Measurements from ENCODE around the gene LRBA. TPM values are rescaled to one million over a fixed set of nuclear protein-coding genes. Genes with fewer than 3 reads are reported as not detected.

LRBA gene
- total and polyA plus RNA-seq, 2 donors, result 18.4 to 38.6 TPM

- no peak for DNase-seq (ENCODE audit: low read depth in 6 of 9, low spot score in 9 of 9)
- Histone ChIP-seq H3K36me3 (ENCODE audit: control insufficient read depth in 2 of 2, insufficient read depth in 2 of 2, low read length in 1 of 2) (no peaks in the 10 kb centered on the region), H3K27ac (ENCODE audit: low read depth in 1 of 2, low read length in 1 of 2) (no peak overlapping the region), H3K27me3 (ENCODE audit: control insufficient read depth in 2 of 2, insufficient read depth in 1 of 2, low read length in 1 of 2) (no peaks in the 10 kb centered on the region), H3K9me3 (ENCODE audit: control insufficient read depth in 2 of 2, insufficient read depth in 1 of 2, low read length in 1 of 2) (no peaks in the 10 kb centered on the region), H3K4me1 (ENCODE audit: control insufficient read depth in 2 of 2, insufficient read depth in 2 of 2, low read length in 2 of 2) (no peaks in the 10 kb centered on the region), H3K4me3 (ENCODE audit: low read length in 2 of 2) (no peak overlapping the region)
- 91% methylated on average over 3 of the region's 3 CpGs for WGBS
These were observed 523.7 kb downstream of the LRBA start for GRCh38 chr4:150491132-150492049.

GRCh38 chr4:150482581-150482980 lies 532.5 kb downstream of the LRBA start:
- no peak overlapping the region for H3K27ac ChIP-seq (ENCODE audit: low read depth in 1 of 2, low read length in 1 of 2)
- no peak overlapping the region for H3K4me3 ChIP-seq (ENCODE audit: low read length in 2 of 2)
- H3K4me1 ChIP-seq (ENCODE audit: control insufficient read depth in 2 of 2, insufficient read depth in 2 of 2, low read length in 2 of 2), result no peaks in the 10 kb centered on the region
- peaks cover 0 to 4% of the 10 kb centered on the region in 2 donors for H3K36me3 ChIP-seq (ENCODE audit: control insufficient read depth in 2 of 2, insufficient read depth in 2 of 2, low read length in 1 of 2)
- H3K27me3 ChIP-seq (ENCODE audit: control insufficient read depth in 2 of 2, insufficient read depth in 1 of 2, low read length in 1 of 2), result no peaks in the 10 kb centered on the region
- no peak for DNase-seq (ENCODE audit: low read depth in 6 of 9, low spot score in 9 of 9)
- H3K9me3 ChIP-seq (ENCODE audit: control insufficient read depth in 2 of 2, insufficient read depth in 1 of 2, low read length in 1 of 2), result no peaks in the 10 kb centered on the region
- WGBS, result 97% methylated on average over 4 of the region's 4 CpGs

- no peaks in the 10 kb centered on the region for H3K9me3 ChIP-seq (ENCODE audit: control insufficient read depth in 2 of 2, insufficient read depth in 1 of 2, low read length in 1 of 2)
- H3K4me3 ChIP-seq (ENCODE audit: low read length in 2 of 2), result no peak overlapping the region
- DNase-seq (ENCODE audit: low read depth in 6 of 9, low spot score in 9 of 9), result no peak
- H3K27ac ChIP-seq (ENCODE audit: low read depth in 1 of 2, low read length in 1 of 2), result no peak overlapping the region
- H3K36me3 ChIP-seq (ENCODE audit: control insufficient read depth in 2 of 2, insufficient read depth in 2 of 2, low read length in 1 of 2), result peaks cover 0 to 4% of the 10 kb centered on the region in 2 donors
- WGBS, result 97% methylated on average over 3 of the region's 3 CpGs
- no peaks in the 10 kb centered on the region for H3K4me1 ChIP-seq (ENCODE audit: control insufficient read depth in 2 of 2, insufficient read depth in 2 of 2, low read length in 2 of 2)
- H3K27me3 ChIP-seq (ENCODE audit: control insufficient read depth in 2 of 2, insufficient read depth in 1 of 2, low read length in 1 of 2), result no peaks in the 10 kb centered on the region
These were observed 535.4 kb downstream of the LRBA start for GRCh38 chr4:150479657-150480056.

- no peak for DNase-seq (ENCODE audit: low read depth in 6 of 9, low spot score in 9 of 9)
- Histone ChIP-seq H3K27ac (ENCODE audit: low read depth in 1 of 2, low read length in 1 of 2) (no peak overlapping the region), H3K9me3 (ENCODE audit: control insufficient read depth in 2 of 2, insufficient read depth in 1 of 2, low read length in 1 of 2) (no peaks in the 10 kb centered on the region), H3K4me1 (ENCODE audit: control insufficient read depth in 2 of 2, insufficient read depth in 2 of 2, low read length in 2 of 2) (no peaks in the 10 kb centered on the region), H3K4me3 (ENCODE audit: low read length in 2 of 2) (no peak overlapping the region), H3K27me3 (ENCODE audit: control insufficient read depth in 2 of 2, insufficient read depth in 1 of 2, low read length in 1 of 2) (no peaks in the 10 kb centered on the region), H3K36me3 (ENCODE audit: control insufficient read depth in 2 of 2, insufficient read depth in 2 of 2, low read length in 1 of 2) (peaks cover 0 to 4% of the 10 kb centered on the region in 2 donors)
- 100% methylated on average over 1 of the region's 1 CpG for WGBS
These were observed 537.2 kb downstream of the LRBA start for GRCh38 chr4:150477869-150478268.

GRCh38 chr4:150476776-150477175 lies 538.3 kb downstream of the LRBA start:
- no peaks in the 10 kb centered on the region for H3K27me3 ChIP-seq (ENCODE audit: control insufficient read depth in 2 of 2, insufficient read depth in 1 of 2, low read length in 1 of 2)
- H3K4me3 ChIP-seq (ENCODE audit: low read length in 2 of 2), result no peak overlapping the region
- H3K9me3 ChIP-seq (ENCODE audit: control insufficient read depth in 2 of 2, insufficient read depth in 1 of 2, low read length in 1 of 2), result no peaks in the 10 kb centered on the region
- no peak for DNase-seq (ENCODE audit: low read depth in 6 of 9, low spot score in 9 of 9)
- peaks cover 0 to 4% of the 10 kb centered on the region in 2 donors for H3K36me3 ChIP-seq (ENCODE audit: control insufficient read depth in 2 of 2, insufficient read depth in 2 of 2, low read length in 1 of 2)
- no peaks in the 10 kb centered on the region for H3K4me1 ChIP-seq (ENCODE audit: control insufficient read depth in 2 of 2, insufficient read depth in 2 of 2, low read length in 2 of 2)
- H3K27ac ChIP-seq (ENCODE audit: low read depth in 1 of 2, low read length in 1 of 2), result no peak overlapping the region
- 98% methylated on average over 2 of the region's 2 CpGs for WGBS

GRCh38 chr4:150475763-150476162 lies 539.3 kb downstream of the LRBA start:
- Histone ChIP-seq H3K27ac (ENCODE audit: low read depth in 1 of 2, low read length in 1 of 2) (no peak overlapping the region), H3K9me3 (ENCODE audit: control insufficient read depth in 2 of 2, insufficient read depth in 1 of 2, low read length in 1 of 2) (no peaks in the 10 kb centered on the region), H3K27me3 (ENCODE audit: control insufficient read depth in 2 of 2, insufficient read depth in 1 of 2, low read length in 1 of 2) (no peaks in the 10 kb centered on the region), H3K36me3 (ENCODE audit: control insufficient read depth in 2 of 2, insufficient read depth in 2 of 2, low read length in 1 of 2) (no peaks in the 10 kb centered on the region), H3K4me3 (ENCODE audit: low read length in 2 of 2) (no peak overlapping the region), H3K4me1 (ENCODE audit: control insufficient read depth in 2 of 2, insufficient read depth in 2 of 2, low read length in 2 of 2) (no peaks in the 10 kb centered on the region)
- no peak for DNase-seq (ENCODE audit: low read depth in 6 of 9, low spot score in 9 of 9)
- WGBS, result 100% methylated on average over 1 of the region's 1 CpG

- Histone ChIP-seq H3K27me3 (ENCODE audit: control insufficient read depth in 2 of 2, insufficient read depth in 1 of 2, low read length in 1 of 2) (no peaks in the 10 kb centered on the region), H3K36me3 (ENCODE audit: control insufficient read depth in 2 of 2, insufficient read depth in 2 of 2, low read length in 1 of 2) (no peaks in the 10 kb centered on the region), H3K4me1 (ENCODE audit: control insufficient read depth in 2 of 2, insufficient read depth in 2 of 2, low read length in 2 of 2) (no peaks in the 10 kb centered on the region), H3K4me3 (ENCODE audit: low read length in 2 of 2) (no peak overlapping the region), H3K27ac (ENCODE audit: low read depth in 1 of 2, low read length in 1 of 2) (no peak overlapping the region), H3K9me3 (ENCODE audit: control insufficient read depth in 2 of 2, insufficient read depth in 1 of 2, low read length in 1 of 2) (no peaks in the 10 kb centered on the region)
- DNase-seq (ENCODE audit: low read depth in 6 of 9, low spot score in 9 of 9), result no peak
- 94% methylated on average over 2 of the region's 2 CpGs for WGBS
These were observed 550.6 kb downstream of the LRBA start for GRCh38 chr4:150464523-150464922.

- Histone ChIP-seq H3K4me3 (ENCODE audit: low read length in 2 of 2) (no peak overlapping the region), H3K36me3 (ENCODE audit: control insufficient read depth in 2 of 2, insufficient read depth in 2 of 2, low read length in 1 of 2) (no peaks in the 10 kb centered on the region), H3K4me1 (ENCODE audit: control insufficient read depth in 2 of 2, insufficient read depth in 2 of 2, low read length in 2 of 2) (no peaks in the 10 kb centered on the region), H3K27me3 (ENCODE audit: control insufficient read depth in 2 of 2, insufficient read depth in 1 of 2, low read length in 1 of 2) (no peaks in the 10 kb centered on the region), H3K27ac (ENCODE audit: low read depth in 1 of 2, low read length in 1 of 2) (no peak overlapping the region), H3K9me3 (ENCODE audit: control insufficient read depth in 2 of 2, insufficient read depth in 1 of 2, low read length in 1 of 2) (no peaks in the 10 kb centered on the region)
- no peak for DNase-seq (ENCODE audit: low read depth in 6 of 9, low spot score in 9 of 9)
- 97% methylated on average over 2 of the region's 2 CpGs for WGBS
These were observed 552.3 kb downstream of the LRBA start for GRCh38 chr4:150462743-150463142.

- Histone ChIP-seq H3K4me1 (ENCODE audit: control insufficient read depth in 2 of 2, insufficient read depth in 2 of 2, low read length in 2 of 2) (no peaks in the 10 kb centered on the region), H3K36me3 (ENCODE audit: control insufficient read depth in 2 of 2, insufficient read depth in 2 of 2, low read length in 1 of 2) (no peaks in the 10 kb centered on the region), H3K4me3 (ENCODE audit: low read length in 2 of 2) (no peak overlapping the region), H3K27me3 (ENCODE audit: control insufficient read depth in 2 of 2, insufficient read depth in 1 of 2, low read length in 1 of 2) (no peaks in the 10 kb centered on the region), H3K9me3 (ENCODE audit: control insufficient read depth in 2 of 2, insufficient read depth in 1 of 2, low read length in 1 of 2) (no peaks in the 10 kb centered on the region), H3K27ac (ENCODE audit: low read depth in 1 of 2, low read length in 1 of 2) (no peak overlapping the region)
- WGBS, result 97% methylated on average over 1 of the region's 1 CpG
- DNase-seq (ENCODE audit: low read depth in 6 of 9, low spot score in 9 of 9), result no peak
These were observed 553.1 kb downstream of the LRBA start for GRCh38 chr4:150461957-150462356.
